OCI-LY3 (cell line): ENCODE results near the gene MPRIP.

ENCODE experiments used
- CTCF ChIP-seq: fragments of 200-600, 300-600 bp; sonication (generic); IDR thresholded peaks from 2 replicates; pipeline ENCODE4 v1.5.1; 2014; ENCODE audit warnings: antibody characterized with exemption, low read length, low read depth
- EZH2phosphoT487 ChIP-seq: fragments of 200-600 bp; shearing (Covaris generic); IDR thresholded peaks from 2 replicates; pipeline ENCODE4 v1.6.1; 2018; ENCODE audit warnings: antibody characterized with exemption, mixed run types, low read depth

DNA sequence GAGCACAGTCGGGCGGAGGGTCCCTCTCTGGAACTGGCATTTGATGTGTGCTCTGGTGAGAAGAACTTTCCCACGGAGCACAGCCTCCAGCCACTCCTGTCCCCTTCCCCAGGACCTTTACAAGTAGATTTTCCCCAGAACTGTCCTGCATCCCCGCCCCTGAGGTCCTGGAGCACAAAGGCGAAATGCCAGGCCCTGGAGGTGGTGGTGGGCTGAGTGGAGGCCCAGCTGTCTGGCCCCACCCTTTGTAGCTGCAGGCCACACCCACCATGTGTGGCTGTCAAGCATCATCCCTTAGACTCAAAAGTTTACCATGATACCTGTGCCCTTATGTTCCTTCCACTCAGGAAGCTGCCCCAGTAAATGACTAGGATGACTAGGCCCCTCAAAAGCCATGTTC, 126.1 kb downstream of the MPRIP start:
- no peak for TF ChIP-seq CTCF
- TF ChIP-seq EZH2phosphoT487: no peak
